Panc1 (cell line): ENCODE measurements around the gene ZNF831. TPM values are rescaled to one million over a fixed set of nuclear protein-coding genes. Genes with fewer than 3 reads are reported as not detected.
A peak's percentile ranks its signal among the peaks of the same experiment; 100 is the strongest.

Experiments used
- ATAC-seq: fragments of 200-7000 bp; cut with Tn5 transposase; 2 replicates; pipeline ENCODE4 v1.9.1; 2020; ENCODE audit warnings: mild to moderate bottlenecking, moderate library complexity
- BruUV-seq: library from RNA; stranded (reverse); fragments of 400-500 nt; replicated peaks from 2 replicates; lab custom pipeline; 2021; lab: Mats Ljungman, UMichigan
- CTCF ChIA-PET: fragments of 300-600 bp; sonication (Branson Sonifier 250); formaldehyde crosslinking; loops from one replicate; lab custom pipeline; 2022; ENCODE audit warnings: antibody characterized with exemption; lab: Charles Lee
- POLR2A ChIA-PET: fragments of 300-600 bp; sonication (Branson Sonifier 250); formaldehyde crosslinking; loops from one replicate; lab custom pipeline; 2022; ENCODE audit warnings: antibody characterized with exemption; lab: Charles Lee
- DNase-seq: peaks from one replicate; pipeline ENCODE4 v3.0.0-alpha.2; 2010; ENCODE audit warnings: low read depth, low spot score
- H3K27ac ChIP-seq: 2 replicates; pipeline ENCODE4 v1.5.1; 2011; ENCODE audit warnings: mild to moderate bottlenecking, low read length, inconsistent platforms
- H3K27me3 ChIP-seq: fragments of 200-500 bp; sonication (Bioruptor generic); 2 replicates; pipeline ENCODE4 v1.6.0; 2014; ENCODE audit warnings: low read length, inconsistent platforms; ENCODE audit not compliant: control insufficient read depth, insufficient read depth
- H3K36me3 ChIP-seq: fragments of 200-500 bp; sonication (Bioruptor generic); 2 replicates; pipeline ENCODE4 v1.5.1; 2014; ENCODE audit warnings: inconsistent platforms, mild to moderate bottlenecking, low read length, moderate library complexity; ENCODE audit not compliant: control insufficient read depth, insufficient read depth
- H3K4me1 ChIP-seq: 2 replicates; pipeline ENCODE4 v1.5.1; 2011; ENCODE audit warnings: inconsistent platforms, mild to moderate bottlenecking, low read length, moderate library complexity; ENCODE audit not compliant: control insufficient read depth, insufficient read depth
- H3K4me3 ChIP-seq, 2 experiments: 2 replicates each; pipeline ENCODE4 v1.5.1; 2011 to 2012; ENCODE audit warnings: low read depth in 2 of 2, low read length in 2 of 2, mild to moderate bottlenecking in 2 of 2, inconsistent platforms in 1 of 2, moderate library complexity in 1 of 2
- H3K9me3 ChIP-seq: fragments of 200-500 bp; sonication (Bioruptor generic); 2 replicates; pipeline ENCODE4 v1.5.1; 2014; ENCODE audit warnings: low read depth, mild to moderate bottlenecking, inconsistent platforms, low read length, moderate library complexity; ENCODE audit not compliant: control insufficient read depth, insufficient read depth
- POLR2AphosphoS5 ChIP-seq: IDR thresholded peaks from 2 replicates; pipeline ENCODE4 v1.6.1; 2012; ENCODE audit warnings: mild to moderate bottlenecking, low read depth, low read length, moderate library complexity
- SIN3A ChIP-seq: IDR thresholded peaks from 2 replicates; pipeline ENCODE4 v1.6.1; 2012; ENCODE audit warnings: low read depth, mild to moderate bottlenecking, low read length, moderate library complexity, borderline replicate concordance; ENCODE audit not compliant: insufficient read depth
- TCF7L2 ChIP-seq: IDR thresholded peaks from 2 replicates; pipeline ENCODE4 v1.6.1; 2011; ENCODE audit warnings: mild to moderate bottlenecking, low read depth, low read length, inconsistent platforms
- in situ Hi-C: cut with HindIII; loops from 2 replicates; pipeline ENCODE4 v1.10.0; 2016; ENCODE audit warnings: low sequenced_read_pairs, low pct_unique_long_range_greater_than_20kb
- intact Hi-C: fragments of 100-400 bp; cut with micrococcal nuclease; formaldehyde crosslinking; loops from one replicate; pipeline ENCODE4 v1.10.0; 2022; ENCODE audit not compliant: unreplicated experiment
- total RNA-seq: library from RNA; stranded (reverse); gene quantifications from one replicate; pipeline ENCODE4 v1.2.1, GENCODE V29; 2021; ENCODE audit not compliant: unreplicated experiment
- TF ChIP-seq, protein P1 (sequence below), 2 experiments: IDR thresholded peaks; 2 replicates each; pipeline ENCODE4 v1.6.1; 2011 to 2012; ENCODE audit warnings: low read depth in 2 of 2, control low read depth in 1 of 2, low read length in 1 of 2, mild to moderate bottlenecking in 1 of 2, moderate library complexity in 1 of 2; ENCODE audit not compliant: insufficient read depth in 1 of 2
- TF ChIP-seq, protein P2 (sequence below): fragments of 450-650 bp; IDR thresholded peaks from 2 replicates; pipeline ENCODE4 v1.5.1; 2017; ENCODE audit warnings: mild to moderate bottlenecking

The ZNF831 gene
- total RNA-seq, 1 experiment from 2014 or later = 0.03 TPM

DNA sequence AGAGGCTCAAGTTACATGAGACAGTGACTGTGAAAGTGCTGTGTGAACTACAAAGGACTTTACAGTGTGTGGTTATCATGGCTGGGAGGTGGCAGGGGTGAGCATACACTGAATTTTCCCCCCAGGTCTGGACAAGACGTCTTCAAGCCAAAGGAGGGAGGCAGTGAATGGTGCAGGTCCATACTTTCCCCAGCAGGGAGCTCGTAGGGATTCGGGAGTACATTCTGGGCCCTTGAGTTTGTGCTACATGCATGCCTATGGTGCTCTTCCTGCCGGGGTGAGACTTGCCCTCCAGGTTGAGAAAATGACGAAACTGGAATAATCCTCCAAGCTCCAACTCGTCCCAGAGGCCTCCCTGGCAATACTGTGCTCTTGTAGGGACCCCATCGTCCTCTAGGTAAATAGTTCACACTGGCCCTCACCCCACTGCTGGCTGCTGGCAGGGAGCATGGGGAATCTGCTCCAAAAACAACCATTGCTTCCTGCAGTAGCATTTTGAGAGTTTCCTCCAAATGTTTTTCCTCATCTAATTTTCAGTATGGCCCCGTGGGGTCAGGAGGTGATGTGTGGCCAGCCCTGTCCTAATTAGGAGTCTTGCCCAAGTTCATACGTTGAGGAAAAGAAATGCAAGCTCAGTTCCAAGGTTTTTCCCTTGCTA lies 57.6 kb downstream of the ZNF831 start:
- Histone ChIP-seq H3K36me3 (no peaks in the 10 kb centered on the region), H3K4me3 (no peak overlapping the region), H3K27ac (no peak overlapping the region), H3K9me3 (no peaks in the 10 kb centered on the region), H3K27me3 (peaks cover 46% of the 10 kb centered on the region), H3K4me1 (peaks cover 4% of the 10 kb centered on the region)
- ChIA-PET CTCF (interaction anchor here (0.5 to 1.8 kb wide), 2 partner anchors 134 to 1038 kb away, joined by 3 to 9 read pairs; no protein-coding TSS in a partner anchor), POLR2A (no interaction called here)
- DNase-seq (no peak), ATAC-seq (peak; percentile 61; the same call in 1 of the 2 replicates)
- TF ChIP-seq, protein P1, sequence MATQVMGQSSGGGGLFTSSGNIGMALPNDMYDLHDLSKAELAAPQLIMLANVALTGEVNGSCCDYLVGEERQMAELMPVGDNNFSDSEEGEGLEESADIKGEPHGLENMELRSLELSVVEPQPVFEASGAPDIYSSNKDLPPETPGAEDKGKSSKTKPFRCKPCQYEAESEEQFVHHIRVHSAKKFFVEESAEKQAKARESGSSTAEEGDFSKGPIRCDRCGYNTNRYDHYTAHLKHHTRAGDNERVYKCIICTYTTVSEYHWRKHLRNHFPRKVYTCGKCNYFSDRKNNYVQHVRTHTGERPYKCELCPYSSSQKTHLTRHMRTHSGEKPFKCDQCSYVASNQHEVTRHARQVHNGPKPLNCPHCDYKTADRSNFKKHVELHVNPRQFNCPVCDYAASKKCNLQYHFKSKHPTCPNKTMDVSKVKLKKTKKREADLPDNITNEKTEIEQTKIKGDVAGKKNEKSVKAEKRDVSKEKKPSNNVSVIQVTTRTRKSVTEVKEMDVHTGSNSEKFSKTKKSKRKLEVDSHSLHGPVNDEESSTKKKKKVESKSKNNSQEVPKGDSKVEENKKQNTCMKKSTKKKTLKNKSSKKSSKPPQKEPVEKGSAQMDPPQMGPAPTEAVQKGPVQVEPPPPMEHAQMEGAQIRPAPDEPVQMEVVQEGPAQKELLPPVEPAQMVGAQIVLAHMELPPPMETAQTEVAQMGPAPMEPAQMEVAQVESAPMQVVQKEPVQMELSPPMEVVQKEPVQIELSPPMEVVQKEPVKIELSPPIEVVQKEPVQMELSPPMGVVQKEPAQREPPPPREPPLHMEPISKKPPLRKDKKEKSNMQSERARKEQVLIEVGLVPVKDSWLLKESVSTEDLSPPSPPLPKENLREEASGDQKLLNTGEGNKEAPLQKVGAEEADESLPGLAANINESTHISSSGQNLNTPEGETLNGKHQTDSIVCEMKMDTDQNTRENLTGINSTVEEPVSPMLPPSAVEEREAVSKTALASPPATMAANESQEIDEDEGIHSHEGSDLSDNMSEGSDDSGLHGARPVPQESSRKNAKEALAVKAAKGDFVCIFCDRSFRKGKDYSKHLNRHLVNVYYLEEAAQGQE (IDR thresholded peaks at IDR 0.05; ENCODE audit: insufficient read depth in 1 of 2, low read depth in 2 of 2, low read length in 1 of 2) = no peak
- no peak for TF ChIP-seq SIN3A
- TF ChIP-seq, protein P2, sequence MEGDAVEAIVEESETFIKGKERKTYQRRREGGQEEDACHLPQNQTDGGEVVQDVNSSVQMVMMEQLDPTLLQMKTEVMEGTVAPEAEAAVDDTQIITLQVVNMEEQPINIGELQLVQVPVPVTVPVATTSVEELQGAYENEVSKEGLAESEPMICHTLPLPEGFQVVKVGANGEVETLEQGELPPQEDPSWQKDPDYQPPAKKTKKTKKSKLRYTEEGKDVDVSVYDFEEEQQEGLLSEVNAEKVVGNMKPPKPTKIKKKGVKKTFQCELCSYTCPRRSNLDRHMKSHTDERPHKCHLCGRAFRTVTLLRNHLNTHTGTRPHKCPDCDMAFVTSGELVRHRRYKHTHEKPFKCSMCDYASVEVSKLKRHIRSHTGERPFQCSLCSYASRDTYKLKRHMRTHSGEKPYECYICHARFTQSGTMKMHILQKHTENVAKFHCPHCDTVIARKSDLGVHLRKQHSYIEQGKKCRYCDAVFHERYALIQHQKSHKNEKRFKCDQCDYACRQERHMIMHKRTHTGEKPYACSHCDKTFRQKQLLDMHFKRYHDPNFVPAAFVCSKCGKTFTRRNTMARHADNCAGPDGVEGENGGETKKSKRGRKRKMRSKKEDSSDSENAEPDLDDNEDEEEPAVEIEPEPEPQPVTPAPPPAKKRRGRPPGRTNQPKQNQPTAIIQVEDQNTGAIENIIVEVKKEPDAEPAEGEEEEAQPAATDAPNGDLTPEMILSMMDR = no peak
- TF ChIP-seq TCF7L2 = no peak
- no peak for TF ChIP-seq POLR2AphosphoS5
- no TSS peak for BruUV-seq
- intact Hi-C loops = loop anchor here (10.0 kb wide), 1 partner anchor 184 kb away; no protein-coding TSS in a partner anchor
- in situ Hi-C loops = no loop called here

DNA sequence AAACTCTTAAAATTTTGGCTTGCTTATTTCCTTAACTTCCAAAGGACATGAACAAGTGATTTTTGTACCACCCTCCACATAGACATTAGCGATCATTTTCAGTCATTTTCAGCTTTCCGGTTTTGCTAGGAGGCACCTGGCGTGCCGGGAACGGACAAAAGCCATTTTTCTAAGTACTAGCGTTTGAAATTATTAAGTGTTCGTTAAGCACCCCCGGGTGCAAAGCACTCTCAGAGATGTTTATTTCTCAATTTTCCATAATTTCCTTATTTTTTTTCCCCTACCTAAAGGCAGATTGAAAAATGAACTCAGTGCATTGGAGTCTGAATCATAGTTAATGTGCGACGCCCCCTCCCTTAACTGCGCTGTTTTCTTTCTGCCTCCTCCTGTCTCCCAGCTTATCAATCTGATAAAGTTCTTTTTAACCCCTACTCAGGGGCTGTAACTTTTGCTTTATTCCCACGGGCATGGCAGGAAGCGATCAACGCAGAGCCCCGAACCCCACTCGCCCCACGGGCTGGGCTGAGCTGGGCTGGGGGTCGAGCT lies 58.2 kb downstream of the ZNF831 start:
- Histone ChIP-seq H3K4me3 (peak overlapping the region; percentile 38 to 43), H3K9me3 (no peaks in the 10 kb centered on the region), H3K36me3 (no peaks in the 10 kb centered on the region), H3K27ac (no peak overlapping the region), H3K27me3 (peaks cover 51% of the 10 kb centered on the region), H3K4me1 (peaks cover 4% of the 10 kb centered on the region)
- POLR2A ChIA-PET = no interaction called here
- no peak for DNase-seq
- TF ChIP-seq, protein P1 (IDR thresholded peaks at IDR 0.05; ENCODE audit: insufficient read depth in 1 of 2, low read depth in 2 of 2, low read length in 1 of 2) = no peak
- TF ChIP-seq SIN3A = no peak
- TF ChIP-seq, protein P2 = no peak
- TF ChIP-seq POLR2AphosphoS5 = no peak
- TF ChIP-seq TCF7L2 = no peak
- intact Hi-C loops (loop anchor here (2.0 to 10.0 kb wide), 3 partner anchors 135 to 355 kb away; no protein-coding TSS in a partner anchor), in situ Hi-C loops (no loop called here)
- BruUV-seq = no TSS peak
- ATAC-seq = no peak
- CTCF ChIA-PET = interaction anchor here (0.5 to 1.8 kb wide), 6 partner anchors 35 to 1038 kb away, joined by 3 to 9 read pairs (median 3); no protein-coding TSS in a partner anchor
